IPS DF 4.7 (cell line): ENCODE measurements around the gene RYK.
"Not testable (repeated sequence)": the region's sequence is repeated elsewhere in the genome, so short reads cannot be mapped to it uniquely, and the experiment has no call there.

Source experiments
- DNase-seq: peaks from one replicate; pipeline ENCODE4 v3.0.0-alpha.2; 2013; ENCODE audit warnings: low spot score; ENCODE audit errors: extremely low read depth

RYK gene

GRCh38 chr3:134255404-134255803 is 4.7 kb upstream of the RYK start:
- DNase-seq = no peak

- no peak for DNase-seq
Observed at GRCh38 chr3:134253475-134254226, 3.0 kb upstream of the RYK start.

GRCh38 chr3:134252766-134253165 is 2.1 kb upstream of the RYK start:
- DNase-seq = no peak

GRCh38 chr3:134251731-134252391 is 1.2 kb upstream of the RYK start:
- DNase-seq = no peak

GRCh38 chr3:134249935-134250716 is 533 bp downstream of the RYK start:
- DNase-seq = no peak

GRCh38 chr3:134249296-134249841 is 1.3 kb downstream of the RYK start:
- DNase-seq = no peak

GRCh38 chr3:134244921-134245320 is 5.7 kb downstream of the RYK start:
- DNase-seq = no peak

- DNase-seq = no peak
Observed at GRCh38 chr3:134242649-134243617, 7.7 kb downstream of the RYK start.

- no peak for DNase-seq
Observed at GRCh38 chr3:134239538-134239937, 11.1 kb downstream of the RYK start.

- DNase-seq = no peak
Observed at GRCh38 chr3:134237454-134238145, 13.1 kb downstream of the RYK start.

GRCh38 chr3:134236505-134237170 is 14.0 kb downstream of the RYK start:
- DNase-seq = no peak

GRCh38 chr3:134235577-134236076 is 15.0 kb downstream of the RYK start:
- no peak for DNase-seq

- no peak for DNase-seq
Observed at GRCh38 chr3:134232951-134233350, 17.7 kb downstream of the RYK start.

GRCh38 chr3:134232151-134232550 is 18.5 kb downstream of the RYK start:
- no peak for DNase-seq

- no peak for DNase-seq
Observed at GRCh38 chr3:134231131-134231530, 19.5 kb downstream of the RYK start.

GRCh38 chr3:134229038-134229437 is 21.6 kb downstream of the RYK start:
- no peak for DNase-seq

- no peak for DNase-seq
Observed at GRCh38 chr3:134228479-134228878, 22.2 kb downstream of the RYK start.

GRCh38 chr3:134228035-134228434 is 22.6 kb downstream of the RYK start:
- DNase-seq = no peak

GRCh38 chr3:134224796-134225156 is 25.9 kb downstream of the RYK start:
- not testable (repeated sequence) for DNase-seq

- DNase-seq = no peak
Observed at GRCh38 chr3:134222835-134223234, 27.8 kb downstream of the RYK start.
